Activated CD4-positive, CD25-positive, alpha-beta regulatory T cell treated with anti-CD3 and anti-CD28 coated beads, Interleukin-2, amount 50 U/mL, for 24 hours (primary cell): ENCODE results near the gene PAIP2.
"Not testable (repeated sequence)": the region's sequence is repeated elsewhere in the genome, so short reads cannot be mapped to it uniquely, and the experiment has no call there.

Experiments used
- ATAC-seq, 2 donors: fragments of 150-1000 bp; cut with Tn5 transposase; one replicate each; pipeline ENCODE4 v1.10.0; 2021; ENCODE audit warnings: mild to moderate bottlenecking in 1 of 2, moderate library complexity in 1 of 2

PAIP2 gene

DNA sequence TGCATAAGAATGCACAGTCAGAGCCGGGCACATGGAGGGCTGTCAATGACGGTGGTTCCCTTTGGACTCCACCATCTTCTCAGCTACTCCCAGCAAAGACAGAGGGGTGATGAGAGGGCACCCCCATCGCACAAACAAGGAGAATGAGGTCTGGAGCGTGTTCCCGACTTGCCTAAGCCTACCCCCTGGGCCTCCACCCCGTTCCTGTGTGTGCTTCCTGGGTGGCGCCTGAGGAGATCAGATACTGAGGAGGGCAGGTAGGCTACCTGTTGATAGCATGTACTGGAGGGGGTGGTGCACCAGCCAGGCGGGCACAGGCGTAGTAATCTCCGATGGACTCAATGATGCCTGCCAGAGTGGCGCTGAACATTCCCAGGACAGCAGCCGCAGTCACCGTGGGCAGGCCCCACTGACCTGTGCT lies 37.3 kb downstream of the PAIP2 start:
- ATAC-seq: no peak

DNA sequence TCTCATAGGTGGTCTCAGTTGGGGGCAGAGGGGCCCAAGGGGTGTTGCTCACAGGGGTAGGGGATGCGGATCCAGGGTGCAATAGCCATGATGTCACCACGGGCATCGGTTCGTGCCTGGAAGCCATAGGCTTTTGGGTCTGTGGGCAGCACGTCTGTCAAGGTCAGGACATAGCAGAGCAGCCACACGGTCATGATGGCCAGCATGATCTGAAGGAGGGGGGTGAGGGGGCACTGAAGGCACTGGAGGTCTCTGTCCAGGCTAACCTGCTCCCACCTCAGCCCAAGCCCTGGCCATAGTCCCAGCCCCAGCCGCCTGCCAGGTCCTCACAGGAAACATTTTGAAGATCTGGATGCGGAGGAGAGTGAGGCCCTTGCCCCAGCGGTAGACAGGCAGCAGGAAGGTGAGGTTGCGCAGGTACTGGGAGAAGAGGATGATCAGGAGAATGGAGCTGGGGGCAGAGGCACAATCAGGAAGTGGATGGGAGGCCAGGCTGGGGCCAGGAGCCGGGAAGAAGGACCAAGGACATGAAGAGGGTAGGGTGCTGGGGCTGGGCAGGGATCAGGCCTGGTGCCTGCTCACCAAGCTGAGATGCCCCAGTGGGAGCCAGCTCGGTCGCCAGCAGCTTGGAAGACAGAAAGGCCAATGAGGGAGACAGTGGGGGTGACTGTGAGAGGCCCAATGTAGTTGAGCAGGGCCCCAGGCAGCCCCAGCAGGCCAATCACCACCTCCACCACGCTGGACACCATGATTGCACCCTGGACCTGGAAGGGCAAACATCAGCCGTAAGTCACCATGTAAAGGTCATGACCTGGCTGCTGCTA lies 38.2 kb downstream of the PAIP2 start:
- no peak for ATAC-seq

DNA sequence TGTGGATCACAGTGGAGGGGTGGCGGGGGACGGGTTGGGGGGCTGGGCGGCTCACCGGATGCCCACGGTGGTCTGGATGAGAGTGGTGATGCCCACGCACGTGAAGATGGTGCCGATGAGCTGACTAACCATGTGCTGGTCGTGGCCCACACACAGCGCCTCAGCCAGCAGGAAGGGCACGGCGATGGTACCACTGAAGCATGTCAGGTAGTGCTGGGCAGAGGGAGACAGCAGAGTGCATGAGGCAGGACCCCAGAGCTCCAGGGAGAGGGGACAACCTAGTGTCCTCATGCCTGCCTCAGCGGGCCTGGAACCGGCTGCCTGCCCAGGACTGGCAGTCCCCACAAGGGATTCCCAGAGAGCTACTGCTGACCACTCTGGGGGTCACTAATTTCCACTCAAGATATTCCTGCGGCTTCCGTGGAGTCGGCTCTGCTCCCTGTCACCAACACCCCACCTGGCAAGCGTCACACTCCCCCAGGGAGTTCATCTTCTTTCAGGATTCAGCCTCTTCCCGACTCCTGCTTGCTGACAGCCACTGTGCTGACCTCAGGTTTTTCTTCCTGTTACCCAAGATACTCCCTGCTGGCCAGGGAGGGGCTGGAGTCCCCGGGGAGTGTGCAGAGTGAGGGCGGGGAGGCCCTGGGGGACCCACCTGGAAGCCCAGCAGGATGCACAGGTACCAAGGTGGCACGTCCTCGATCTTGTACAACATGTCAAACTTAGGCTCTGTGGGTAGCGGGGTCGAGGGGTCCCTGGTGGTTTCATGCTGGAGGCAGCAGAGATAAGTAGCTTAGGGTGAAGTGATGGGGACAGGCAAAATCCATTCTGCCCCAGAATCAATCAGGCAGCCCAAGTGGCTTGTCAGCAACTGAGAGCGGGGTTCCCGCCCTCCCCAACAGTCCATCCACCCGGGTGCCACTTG lies 40.4 kb downstream of the PAIP2 start:
- ATAC-seq: no peak

DNA sequence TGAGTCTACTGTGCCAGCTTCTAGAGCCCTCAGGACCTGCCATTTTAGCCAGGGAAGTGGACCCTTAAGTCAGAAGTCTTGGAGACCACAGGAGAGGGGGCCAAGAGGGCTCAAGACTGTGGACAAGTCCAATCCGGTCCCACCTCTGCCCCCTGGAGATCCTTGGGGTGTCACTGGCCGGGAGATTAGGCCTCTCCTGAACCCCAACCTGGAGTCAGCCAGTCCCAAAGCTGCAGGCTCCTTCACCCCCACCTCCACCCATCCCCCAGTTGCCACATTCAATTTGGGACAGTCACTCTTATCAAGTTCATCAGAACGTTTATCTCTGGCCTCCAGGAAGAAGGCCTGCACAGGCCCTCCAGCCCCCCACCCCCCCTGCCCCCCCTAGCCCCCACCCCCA lies 41.2 kb downstream of the PAIP2 start:
- no peak for ATAC-seq

DNA sequence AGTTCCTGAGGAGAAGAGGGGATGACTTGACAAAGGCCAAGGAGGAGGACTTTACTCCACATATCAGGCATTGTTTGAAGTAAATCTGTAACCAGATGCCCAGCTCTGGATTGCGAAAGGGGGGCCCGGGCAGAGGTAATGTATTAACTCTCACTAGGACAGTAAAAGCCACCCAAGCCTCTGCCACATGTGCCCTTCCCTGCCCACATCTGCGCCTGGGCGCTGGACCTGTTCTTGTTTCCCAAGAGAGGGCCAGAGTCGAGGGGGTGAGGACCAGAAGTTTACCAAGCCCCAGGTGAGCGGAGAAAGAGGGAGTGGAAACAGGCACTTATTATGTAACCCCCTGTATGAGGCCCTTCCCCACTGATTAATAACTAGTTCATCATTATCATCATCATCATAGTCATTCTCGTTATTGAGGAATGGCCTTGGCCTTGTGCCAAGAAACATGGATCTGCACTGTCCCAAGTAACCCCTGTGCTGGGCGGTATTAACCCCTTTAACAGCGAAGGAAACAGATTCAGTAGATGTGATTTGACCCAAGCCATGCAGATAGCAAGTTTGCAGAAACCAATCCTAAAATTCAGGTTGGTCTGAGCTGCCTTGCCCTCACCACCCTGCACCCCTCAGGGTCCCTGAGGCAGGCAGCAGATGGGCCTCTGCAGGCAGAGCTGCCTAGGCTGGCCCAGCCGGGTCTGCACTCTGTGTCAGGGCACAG lies 41.8 kb downstream of the PAIP2 start, which contains the start of gene SLC23A1:
Gene SLC23A1, minus strand, starts transcription at position 23 of the 718 bp plus-strand sequence. CDS start 44 bp downstream, outside the sequence.
- no peak for ATAC-seq

DNA sequence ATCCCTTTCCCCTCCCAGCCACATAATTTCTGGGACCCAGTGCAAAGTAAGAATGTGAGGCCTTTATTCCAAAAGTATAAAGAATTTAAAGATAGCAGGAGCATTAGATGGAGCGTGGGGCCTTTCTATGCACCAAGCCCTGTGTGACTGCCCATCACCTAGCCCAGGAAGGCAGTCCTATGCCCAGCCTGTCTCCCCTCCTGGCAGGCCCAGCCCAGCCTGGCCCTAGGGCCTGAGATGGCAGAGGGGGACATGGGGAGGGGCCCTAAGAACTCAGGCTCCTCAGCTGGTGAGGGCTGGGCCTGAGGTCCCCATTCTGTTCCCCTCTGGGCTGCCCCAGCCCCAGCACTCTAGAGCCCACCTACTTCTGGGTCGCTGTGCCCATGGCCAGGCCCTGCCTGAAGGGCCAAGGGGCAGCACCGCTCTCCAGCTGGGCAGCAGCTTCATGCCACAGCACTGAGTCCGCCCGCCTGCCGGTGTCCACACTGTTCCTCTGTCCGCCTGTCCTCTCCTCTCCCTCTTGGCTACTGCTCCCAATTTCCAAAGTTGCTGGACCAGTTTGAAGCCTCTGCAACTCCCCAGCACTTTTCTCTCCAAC lies 42.4 kb downstream of the PAIP2 start:
- ATAC-seq: no peak

DNA sequence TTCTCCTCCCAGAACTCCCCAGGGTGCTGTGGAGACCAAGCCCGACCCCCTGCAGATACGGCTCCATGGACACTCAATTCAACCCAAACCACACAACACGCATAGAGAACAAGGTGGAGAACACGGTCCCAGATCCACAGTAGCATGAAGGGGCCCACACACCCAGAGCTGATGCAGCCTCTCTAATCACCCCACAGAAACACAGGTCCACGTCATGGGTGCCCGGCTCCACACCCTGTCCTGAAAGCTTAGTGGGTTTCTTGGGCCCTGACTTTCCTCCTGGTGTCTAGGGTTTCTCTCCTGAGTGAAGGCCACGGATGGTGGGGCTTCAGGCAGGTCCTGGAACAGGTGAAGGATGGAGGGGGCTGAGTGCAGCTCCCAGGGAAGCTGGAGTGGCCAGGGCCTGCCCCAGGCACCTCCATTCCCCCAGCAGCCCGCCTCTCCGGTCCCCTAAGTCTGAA lies 43.0 kb downstream of the PAIP2 start:
- peak in 1 of 2 donors; percentile 11 for ATAC-seq

DNA sequence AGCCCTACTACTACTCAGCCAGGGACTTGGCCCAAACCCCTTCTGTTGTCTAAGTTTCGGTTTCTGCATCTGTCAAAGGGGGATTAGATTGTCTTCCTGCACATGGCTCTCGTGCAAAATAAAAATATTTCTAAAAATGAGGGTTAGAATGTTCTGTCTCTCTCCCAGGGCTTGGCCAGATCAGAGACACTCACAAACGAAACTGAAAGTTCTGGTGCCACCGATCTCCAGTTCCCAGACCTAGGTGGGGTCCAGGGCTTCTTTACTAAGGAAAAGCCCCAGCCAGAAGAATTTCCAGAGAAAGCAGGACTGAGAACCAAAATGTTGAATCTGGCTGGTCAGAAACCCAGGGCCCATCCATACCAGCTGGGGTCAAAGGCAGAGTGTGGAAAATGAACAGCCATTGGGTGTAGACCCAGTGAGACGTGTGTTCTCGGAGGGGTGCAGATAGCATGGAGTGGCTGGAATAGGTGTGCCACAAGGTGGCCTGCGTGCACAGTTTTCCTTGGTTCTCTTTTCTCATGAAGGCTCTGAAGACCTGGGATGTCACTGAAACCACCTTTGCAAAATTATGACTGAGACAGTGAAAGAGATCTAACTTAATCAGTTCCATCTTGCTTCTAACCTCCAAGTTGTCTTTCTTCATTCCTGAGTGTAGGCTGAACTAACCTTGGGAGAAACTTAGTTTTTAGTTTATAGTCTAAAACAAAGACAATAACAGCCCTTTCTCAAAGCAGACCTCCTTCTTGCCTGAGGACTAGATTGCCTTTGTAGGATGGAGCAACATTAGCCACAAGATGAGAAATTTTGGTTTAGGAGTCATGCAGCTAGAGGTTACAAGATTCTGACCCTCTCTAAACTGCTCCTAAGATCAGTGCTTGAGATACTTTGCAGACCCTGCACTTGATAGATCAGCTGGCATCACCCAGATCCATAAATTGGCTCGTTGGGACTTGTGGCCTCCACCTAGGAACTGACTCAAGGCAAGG lies 43.7 kb downstream of the PAIP2 start:
- ATAC-seq: no peak

DNA sequence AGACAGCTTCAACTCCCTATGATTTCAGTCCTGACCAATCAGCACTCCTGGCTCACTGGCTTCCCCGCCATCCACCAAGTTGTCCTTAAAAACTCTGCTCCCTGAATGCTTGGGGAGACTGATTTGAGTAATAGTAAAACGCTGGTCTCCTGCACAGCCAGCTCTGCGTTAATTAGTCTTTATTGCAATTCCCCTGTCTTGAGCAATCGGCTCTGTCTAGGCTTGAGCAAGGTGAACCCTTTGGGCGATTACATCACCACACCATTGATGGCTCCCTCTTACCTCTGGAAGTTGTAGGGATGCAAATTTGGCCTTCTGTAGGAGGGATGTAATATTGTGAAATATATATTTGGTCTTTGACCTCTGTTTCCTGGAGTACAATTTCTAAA lies 44.4 kb downstream of the PAIP2 start:
- no peak for ATAC-seq

DNA sequence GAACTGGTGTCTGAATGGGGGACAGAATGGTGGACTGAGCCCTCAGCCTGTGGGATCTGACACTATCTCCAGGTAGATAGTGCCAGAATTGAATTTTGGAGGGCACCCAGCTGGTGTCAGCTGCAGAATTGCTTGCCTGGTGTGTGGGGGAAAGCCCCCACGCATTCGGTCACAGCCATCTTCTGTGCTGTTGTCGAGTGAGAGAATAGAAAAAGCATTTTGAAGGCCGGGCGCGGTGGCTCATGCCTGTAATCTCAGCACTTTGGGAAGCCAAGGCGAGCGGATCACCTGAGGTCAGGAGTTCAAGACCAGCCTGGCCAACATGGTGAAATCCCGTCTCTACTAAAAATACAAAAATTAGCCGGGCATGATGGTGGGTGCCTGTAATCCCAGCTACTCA lies 45.3 kb downstream of the PAIP2 start:
- not testable (repeated sequence) for ATAC-seq

DNA sequence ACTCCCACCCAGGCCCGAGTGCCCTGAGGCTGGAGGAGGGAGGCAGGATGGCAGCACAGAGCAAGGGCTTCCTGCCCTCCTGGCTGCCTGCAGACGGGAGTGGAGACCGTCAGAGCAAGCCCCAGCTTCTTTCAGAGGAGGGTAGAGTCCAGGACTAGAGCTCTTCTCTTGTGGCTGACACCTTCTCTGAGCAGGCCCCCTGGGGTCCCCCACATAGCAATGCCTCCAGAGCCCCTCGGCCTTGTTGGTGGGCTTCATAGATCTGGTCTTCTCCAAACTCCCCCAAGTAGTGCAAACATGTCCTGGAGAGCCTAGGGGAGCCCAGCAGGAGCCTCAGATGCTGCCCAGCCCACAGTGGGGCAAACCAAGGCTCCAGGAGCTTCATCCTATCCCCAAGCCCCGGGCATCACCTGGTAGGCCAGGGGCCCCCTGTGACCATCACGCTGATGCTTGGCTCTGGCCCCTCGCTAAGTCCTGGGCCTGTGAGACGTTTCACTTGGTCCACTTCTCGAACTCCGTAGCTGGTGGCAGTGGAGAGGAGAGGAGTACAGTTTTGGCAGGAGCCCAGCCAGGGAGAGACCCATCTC lies 46.0 kb downstream of the PAIP2 start:
- no peak for ATAC-seq

DNA sequence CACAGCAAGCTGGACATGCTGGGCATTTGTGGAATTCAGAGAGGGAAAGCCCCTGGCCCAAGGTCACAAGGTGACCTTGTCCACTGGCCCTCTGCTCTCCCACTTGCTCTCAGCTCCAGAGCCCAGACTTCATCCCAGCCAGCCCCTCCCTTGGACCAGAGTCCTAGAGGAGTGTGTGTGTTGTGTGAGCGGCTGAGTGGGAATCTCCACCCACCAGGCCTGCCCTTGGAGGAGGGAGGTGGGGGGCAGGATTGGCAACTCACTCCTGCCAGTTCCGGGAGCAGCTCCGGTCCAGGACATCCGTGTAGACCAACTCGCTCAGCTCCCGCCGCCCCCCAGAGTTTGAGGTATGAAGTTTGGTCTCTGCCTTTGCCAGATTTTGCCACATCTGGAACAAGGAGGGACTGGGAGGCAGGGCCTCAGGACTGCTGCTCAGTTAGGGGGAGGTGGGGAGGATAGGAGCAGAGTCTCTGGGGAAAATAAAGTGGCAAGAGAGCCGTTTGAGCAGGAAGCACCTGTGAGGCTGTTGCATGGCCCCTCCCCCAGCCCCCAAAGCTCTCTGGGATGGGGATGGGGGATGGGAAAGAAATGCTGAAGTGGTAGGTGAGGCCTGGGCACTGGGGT lies 46.7 kb downstream of the PAIP2 start:
- no peak for ATAC-seq

DNA sequence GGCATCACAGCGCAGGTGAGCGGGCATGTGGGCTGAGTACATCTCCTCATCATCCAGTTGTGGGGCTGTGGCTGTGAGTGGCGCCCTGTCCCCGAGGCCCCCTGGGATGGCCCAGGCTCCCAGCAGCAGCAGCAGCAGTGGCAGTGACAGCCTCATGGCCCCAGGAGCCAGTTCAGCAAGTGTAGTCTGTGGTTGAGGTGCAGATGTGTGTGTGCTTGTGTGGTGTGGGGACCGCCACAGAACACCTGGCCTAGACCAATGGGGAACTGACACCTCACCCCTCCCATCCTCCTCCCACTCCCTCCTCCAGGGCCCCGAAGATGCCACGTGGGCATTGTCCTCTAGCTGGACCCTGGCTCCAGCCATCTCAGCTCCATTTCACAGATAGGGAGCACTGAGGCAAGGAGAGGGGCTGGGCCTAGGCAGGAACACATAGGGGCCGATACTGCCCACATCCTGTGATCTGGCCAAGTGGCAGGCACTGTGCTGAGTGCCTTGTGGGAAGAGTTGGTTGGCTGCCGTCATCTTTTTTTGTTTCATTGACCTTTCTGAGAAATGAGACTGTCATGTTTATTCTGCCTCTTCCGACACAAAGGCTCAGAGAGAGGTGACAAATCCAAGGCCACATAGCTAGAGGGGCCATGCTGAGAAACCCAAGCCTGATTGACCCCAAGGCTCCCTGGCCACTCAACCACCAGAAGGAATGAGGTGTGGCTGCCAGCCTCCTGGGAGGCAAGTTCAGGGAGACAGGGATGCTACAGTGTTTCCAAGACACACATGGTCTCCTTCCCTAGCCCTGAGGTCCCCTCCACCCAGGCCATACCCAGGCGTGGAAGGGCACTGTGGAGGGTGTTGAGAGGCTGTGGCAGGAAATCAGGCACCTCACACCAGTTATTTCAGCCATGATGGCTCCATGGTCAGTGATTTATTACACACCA lies 48.3 kb downstream of the PAIP2 start, which contains the start of gene MZB1:
Gene MZB1, minus strand, starts transcription at position 213 of the 938 bp plus-strand sequence. Its CDS starts 57 bp downstream, at position 156.
- ATAC-seq: peak; percentile 55

DNA sequence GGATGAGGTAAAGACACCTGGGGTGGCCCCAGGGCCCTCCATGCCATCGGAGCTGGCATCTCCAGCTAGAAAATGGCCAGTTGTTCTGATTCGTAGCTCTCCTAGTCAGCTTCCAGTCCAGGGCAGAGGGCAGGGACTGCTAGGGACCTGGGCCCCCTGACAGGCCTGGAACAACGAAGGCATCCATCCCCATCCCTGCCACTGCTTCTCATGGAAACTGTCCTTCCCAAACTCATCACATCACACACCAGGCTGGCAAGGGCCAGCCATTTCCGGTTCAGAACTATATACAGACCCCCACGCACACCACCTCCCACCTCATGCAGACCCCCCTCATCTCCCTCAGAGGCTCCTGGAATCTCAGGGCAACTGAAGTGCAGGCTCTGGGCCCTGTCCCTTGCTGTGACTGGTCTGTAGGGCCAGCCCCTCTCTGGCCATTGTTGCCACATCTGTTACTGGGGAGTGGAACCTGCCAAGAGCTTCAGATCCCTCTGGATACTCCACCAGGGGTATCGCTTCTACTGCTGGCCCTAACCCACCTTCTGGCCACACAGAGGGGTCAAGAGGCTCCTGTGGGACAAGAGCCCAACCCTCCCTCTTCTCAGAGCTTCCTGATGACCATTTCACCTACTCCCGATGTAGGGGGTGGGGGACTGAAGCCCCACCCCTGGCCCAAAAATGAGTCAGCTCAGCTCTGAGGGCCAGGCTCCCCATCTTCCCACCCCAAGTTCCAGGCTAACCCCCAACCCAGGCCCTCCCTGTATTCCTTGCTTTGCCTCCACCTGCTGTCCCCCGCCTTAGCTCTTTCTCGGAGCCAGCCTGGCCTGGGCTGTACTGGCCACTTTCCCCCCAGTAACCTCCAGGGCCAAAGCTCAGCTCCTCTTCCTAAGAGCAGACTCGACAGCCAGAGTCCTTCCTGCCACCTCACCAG lies 49.2 kb downstream of the PAIP2 start:
- ATAC-seq: no peak

DNA sequence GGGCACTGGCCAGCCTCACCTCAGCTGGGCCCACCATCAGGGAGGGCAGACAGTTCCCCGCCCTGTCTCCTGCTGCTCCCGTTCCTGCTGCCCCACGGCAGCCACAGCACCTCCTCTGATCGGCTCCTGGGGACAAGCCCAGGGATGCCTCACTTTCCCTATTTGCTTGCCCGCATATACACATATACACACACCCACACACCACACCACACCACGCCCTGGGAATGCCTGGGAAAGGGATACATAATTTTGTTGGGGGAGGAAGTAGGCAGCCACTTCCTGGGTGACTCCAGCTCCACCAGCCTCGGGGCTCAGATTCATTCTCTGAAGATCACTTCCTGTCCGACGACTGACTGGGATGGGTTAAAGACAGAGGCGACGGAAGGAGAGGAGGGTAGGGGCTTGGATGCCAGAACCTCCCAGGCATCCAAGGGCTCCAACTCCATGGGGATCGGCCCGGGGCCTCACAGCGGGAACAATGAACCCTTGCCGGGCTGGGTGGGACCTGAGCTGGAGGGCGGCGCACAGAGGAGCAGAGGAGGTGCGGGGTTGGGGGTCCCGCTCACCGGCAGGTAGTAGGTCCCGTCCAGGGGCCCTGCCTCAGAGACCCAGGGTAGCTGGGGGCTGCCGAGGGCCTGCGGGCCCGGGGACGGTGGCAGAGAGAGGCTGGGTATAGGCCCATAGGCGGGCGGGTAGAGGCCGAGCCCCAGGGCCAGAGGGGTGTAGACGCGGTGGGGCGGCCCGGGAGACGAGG lies 50.1 kb downstream of the PAIP2 start:
- ATAC-seq: peak in 1 of 2 donors; percentile 1

DNA sequence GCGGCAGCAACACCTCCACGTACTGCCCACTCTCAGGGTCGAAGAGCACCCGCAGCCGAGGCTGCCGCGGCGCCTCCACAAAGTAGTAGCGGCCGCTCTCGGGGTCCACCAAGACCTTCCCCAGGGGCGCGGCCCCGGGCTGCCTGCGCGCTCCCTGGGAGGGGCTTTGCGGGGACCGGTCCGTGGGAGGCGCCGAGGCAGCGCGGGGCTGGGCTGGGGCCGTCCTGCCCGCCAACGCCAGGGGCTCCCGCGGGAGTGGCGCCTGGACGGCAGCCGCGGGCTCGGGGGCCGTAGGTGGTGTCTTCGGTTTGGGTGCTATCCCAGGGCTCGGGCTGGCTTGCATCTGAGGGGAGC lies 50.6 kb downstream of the PAIP2 start:
- ATAC-seq: no peak
